ENCODE data around the gene ATXN1.

GRCh38 chr6:16292942-16293341 lies 468.3 kb downstream of the ATXN1 start:
- TF ChIP-seq, protein P1, sequence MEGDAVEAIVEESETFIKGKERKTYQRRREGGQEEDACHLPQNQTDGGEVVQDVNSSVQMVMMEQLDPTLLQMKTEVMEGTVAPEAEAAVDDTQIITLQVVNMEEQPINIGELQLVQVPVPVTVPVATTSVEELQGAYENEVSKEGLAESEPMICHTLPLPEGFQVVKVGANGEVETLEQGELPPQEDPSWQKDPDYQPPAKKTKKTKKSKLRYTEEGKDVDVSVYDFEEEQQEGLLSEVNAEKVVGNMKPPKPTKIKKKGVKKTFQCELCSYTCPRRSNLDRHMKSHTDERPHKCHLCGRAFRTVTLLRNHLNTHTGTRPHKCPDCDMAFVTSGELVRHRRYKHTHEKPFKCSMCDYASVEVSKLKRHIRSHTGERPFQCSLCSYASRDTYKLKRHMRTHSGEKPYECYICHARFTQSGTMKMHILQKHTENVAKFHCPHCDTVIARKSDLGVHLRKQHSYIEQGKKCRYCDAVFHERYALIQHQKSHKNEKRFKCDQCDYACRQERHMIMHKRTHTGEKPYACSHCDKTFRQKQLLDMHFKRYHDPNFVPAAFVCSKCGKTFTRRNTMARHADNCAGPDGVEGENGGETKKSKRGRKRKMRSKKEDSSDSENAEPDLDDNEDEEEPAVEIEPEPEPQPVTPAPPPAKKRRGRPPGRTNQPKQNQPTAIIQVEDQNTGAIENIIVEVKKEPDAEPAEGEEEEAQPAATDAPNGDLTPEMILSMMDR (IDR thresholded peaks at IDR 0.05; ENCODE audit: low read depth, low read length, poor library complexity, severe bottlenecking), result no peak
- TF ChIP-seq EZH2phosphoT487 (IDR thresholded peaks at IDR 0.05; ENCODE audit: borderline replicate concordance, low read length), result no peak
